ENCODE measurements around the gene RAB23. TPM values are rescaled to one million over a fixed set of nuclear protein-coding genes. Genes with fewer than 3 reads are reported as not detected.
A peak's percentile ranks its signal among the peaks of the same experiment; 100 is the strongest.

Gene RAB23
- total and polyA plus RNA-seq, 9 of the 15 experiments (the other 6 are each of a cell fraction or from before 2014, with no cell fraction given): 3.4 to 18.0 (median 9.4) TPM

DNA sequence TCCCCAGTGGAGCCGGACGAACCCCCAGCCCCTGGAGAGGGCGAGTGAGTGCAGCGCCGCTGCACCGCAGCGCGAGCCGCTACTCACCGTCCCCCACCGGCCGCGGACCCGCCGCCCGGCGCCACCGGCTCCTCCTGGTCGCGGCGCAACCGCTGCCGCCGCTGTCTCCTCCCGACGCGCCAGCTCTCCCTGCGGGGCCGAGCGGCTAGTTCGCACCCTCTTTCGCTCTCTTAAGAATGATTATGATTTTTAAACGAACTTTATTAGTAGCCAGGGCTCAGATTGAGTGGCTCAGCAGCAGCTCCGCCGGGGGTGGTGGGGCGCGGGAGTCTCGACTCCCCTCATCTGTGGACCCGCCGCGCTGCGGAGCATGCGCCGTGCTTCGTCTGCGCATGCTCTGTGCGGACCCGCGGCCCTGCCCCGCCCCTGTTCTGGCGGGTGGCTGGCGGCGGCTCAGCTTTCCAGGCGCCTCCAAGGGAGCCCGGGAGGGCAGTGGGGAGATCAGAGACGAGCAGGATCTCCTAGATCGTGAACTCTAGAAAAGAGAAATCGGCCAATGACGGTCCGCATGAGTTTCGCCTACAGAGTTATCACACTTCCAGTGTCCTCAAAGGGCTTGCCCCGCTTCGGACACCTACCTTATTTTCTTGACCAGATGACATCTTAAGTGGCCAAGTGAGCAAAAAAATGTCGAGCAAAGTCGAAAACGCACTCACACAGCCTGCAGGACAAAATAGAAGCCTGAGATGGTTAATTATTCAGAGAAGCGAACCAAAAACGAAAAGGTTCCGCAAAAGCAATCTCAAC, at the start of gene RAB23 (continued):
- TF ChIP-seq, protein P1, sequence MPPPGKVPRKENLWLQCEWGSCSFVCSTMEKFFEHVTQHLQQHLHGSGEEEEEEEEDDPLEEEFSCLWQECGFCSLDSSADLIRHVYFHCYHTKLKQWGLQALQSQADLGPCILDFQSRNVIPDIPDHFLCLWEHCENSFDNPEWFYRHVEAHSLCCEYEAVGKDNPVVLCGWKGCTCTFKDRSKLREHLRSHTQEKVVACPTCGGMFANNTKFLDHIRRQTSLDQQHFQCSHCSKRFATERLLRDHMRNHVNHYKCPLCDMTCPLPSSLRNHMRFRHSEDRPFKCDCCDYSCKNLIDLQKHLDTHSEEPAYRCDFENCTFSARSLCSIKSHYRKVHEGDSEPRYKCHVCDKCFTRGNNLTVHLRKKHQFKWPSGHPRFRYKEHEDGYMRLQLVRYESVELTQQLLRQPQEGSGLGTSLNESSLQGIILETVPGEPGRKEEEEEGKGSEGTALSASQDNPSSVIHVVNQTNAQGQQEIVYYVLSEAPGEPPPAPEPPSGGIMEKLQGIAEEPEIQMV (tag; conservative IDR thresholded peaks at IDR 0.05; ENCODE audit: low read depth): no peak
- TF ChIP-seq ZNF586 (CRISPR knock-in tag; conservative IDR thresholded peaks at IDR 0.05) (no peak), NR3C1 (CRISPR knock-in tag; IDR thresholded peaks at IDR 0.05) (no peak), MEF2A (IDR thresholded peaks at IDR 0.05; ENCODE audit: control insufficient read depth, low read depth, low read length) (no peak), SRSF3 (IDR thresholded peaks at IDR 0.05; ENCODE audit: insufficient read depth, low read length) (no peak), TRIM25 (IDR thresholded peaks at IDR 0.05; ENCODE audit: borderline replicate concordance) (no peak), HDGF (IDR thresholded peaks at IDR 0.05) (no peak), SRSF9 (IDR thresholded peaks at IDR 0.05; ENCODE audit: borderline replicate concordance, low read depth, low read length) (no peak), ETV1 (tag; conservative IDR thresholded peaks at IDR 0.05; ENCODE audit: low read depth) (no peak), NFE2 (IDR thresholded peaks at IDR 0.05; ENCODE audit: low read depth) (no peak), SMAD3 (CRISPR knock-in tag; conservative IDR thresholded peaks at IDR 0.05) (no peak), TAF15 (IDR thresholded peaks at IDR 0.05; ENCODE audit: low read depth, low read length) (no peak), E2F3 (CRISPR knock-in tag; IDR thresholded peaks at IDR 0.05) (0 out of 2 replicates have a peak, but pooled peaks have one; percentile 14), ZNF583 (CRISPR knock-in tag; IDR thresholded peaks at IDR 0.05) (no peak), SIN3B (IDR thresholded peaks at IDR 0.05; ENCODE audit: low read depth) (peak; percentile 44; the same call in 1 of the 2 replicates), POLR3A (IDR thresholded peaks at IDR 0.05; ENCODE audit: borderline replicate concordance, extremely low read depth, insufficient read depth, insufficient read length) (no peak)
- TF ChIP-seq, protein P2, sequence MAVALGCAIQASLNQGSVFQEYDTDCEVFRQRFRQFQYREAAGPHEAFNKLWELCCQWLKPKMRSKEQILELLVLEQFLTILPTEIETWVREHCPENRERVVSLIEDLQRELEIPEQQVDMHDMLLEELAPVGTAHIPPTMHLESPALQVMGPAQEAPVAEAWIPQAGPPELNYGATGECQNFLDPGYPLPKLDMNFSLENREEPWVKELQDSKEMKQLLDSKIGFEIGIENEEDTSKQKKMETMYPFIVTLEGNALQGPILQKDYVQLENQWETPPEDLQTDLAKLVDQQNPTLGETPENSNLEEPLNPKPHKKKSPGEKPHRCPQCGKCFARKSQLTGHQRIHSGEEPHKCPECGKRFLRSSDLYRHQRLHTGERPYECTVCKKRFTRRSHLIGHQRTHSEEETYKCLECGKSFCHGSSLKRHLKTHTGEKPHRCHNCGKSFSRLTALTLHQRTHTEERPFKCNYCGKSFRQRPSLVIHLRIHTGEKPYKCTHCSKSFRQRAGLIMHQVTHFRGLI (CRISPR knock-in tag; IDR thresholded peaks at IDR 0.05): no peak
- TF ChIP-seq, protein P3, sequence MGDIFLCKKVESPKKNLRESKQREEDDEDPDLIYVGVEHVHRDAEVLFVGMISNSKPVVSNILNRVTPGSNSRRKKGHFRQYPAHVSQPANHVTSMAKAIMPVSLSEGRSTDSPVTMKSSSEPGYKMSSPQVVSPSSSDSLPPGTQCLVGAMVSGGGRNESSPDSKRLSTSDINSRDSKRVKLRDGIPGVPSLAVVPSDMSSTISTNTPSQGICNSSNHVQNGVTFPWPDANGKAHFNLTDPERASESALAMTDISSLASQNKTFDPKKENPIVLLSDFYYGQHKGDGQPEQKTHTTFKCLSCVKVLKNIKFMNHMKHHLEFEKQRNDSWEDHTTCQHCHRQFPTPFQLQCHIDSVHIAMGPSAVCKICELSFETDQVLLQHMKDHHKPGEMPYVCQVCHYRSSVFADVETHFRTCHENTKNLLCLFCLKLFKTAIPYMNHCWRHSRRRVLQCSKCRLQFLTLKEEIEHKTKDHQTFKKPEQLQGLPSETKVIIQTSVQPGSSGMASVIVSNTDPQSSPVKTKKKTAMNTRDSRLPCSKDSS (IDR thresholded peaks at IDR 0.05; ENCODE audit: low read depth, partially characterized antibody): no peak
- TF ChIP-seq, protein P4, sequence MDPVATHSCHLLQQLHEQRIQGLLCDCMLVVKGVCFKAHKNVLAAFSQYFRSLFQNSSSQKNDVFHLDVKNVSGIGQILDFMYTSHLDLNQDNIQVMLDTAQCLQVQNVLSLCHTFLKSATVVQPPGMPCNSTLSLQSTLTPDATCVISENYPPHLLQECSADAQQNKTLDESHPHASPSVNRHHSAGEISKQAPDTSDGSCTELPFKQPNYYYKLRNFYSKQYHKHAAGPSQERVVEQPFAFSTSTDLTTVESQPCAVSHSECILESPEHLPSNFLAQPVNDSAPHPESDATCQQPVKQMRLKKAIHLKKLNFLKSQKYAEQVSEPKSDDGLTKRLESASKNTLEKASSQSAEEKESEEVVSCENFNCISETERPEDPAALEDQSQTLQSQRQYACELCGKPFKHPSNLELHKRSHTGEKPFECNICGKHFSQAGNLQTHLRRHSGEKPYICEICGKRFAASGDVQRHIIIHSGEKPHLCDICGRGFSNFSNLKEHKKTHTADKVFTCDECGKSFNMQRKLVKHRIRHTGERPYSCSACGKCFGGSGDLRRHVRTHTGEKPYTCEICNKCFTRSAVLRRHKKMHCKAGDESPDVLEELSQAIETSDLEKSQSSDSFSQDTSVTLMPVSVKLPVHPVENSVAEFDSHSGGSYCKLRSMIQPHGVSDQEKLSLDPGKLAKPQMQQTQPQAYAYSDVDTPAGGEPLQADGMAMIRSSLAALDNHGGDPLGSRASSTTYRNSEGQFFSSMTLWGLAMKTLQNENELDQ (CRISPR knock-in tag; IDR thresholded peaks at IDR 0.05; ENCODE audit: borderline replicate concordance): no peak

All from K562 (cell line).